ENCODE results near the gene PTTG1IP.
A peak's percentile ranks its signal among the peaks of the same experiment; 100 is the strongest.
"Not testable (repeated sequence)": the region's sequence is repeated elsewhere in the genome, so short reads cannot be mapped to it uniquely, and the experiment has no call there.

Gene PTTG1IP

GRCh38 chr21:44838951-44839350, 34.5 kb downstream of the PTTG1IP start:
- DNase-seq, result no peak

GRCh38 chr21:44838039-44838895, 35.2 kb downstream of the PTTG1IP start:
- no peak for DNase-seq

- DNase-seq, result no peak
Measured at GRCh38 chr21:44837537-44837936, 36.0 kb downstream of the PTTG1IP start.

- DNase-seq, result peak in 1 of 2 experiments; percentile 41
Measured at GRCh38 chr21:44836666-44837471, 36.6 kb downstream of the PTTG1IP start.

- no peak for DNase-seq
Measured at GRCh38 chr21:44836349-44836665, 37.2 kb downstream of the PTTG1IP start.

GRCh38 chr21:44835647-44835973, 37.9 kb downstream of the PTTG1IP start:
- no peak for DNase-seq

GRCh38 chr21:44834951-44835646, 38.4 kb downstream of the PTTG1IP start:
- no peak for DNase-seq

- DNase-seq, result no peak
Measured at GRCh38 chr21:44834231-44834950, 39.1 kb downstream of the PTTG1IP start.

- DNase-seq, result no peak
Measured at GRCh38 chr21:44833663-44834062, 39.8 kb downstream of the PTTG1IP start.

GRCh38 chr21:44832516-44833255, 40.8 kb downstream of the PTTG1IP start:
- DNase-seq, result not testable (repeated sequence)

GRCh38 chr21:44831227-44831860, 42.1 kb downstream of the PTTG1IP start:
- no peak for DNase-seq

GRCh38 chr21:44829507-44830092, 43.9 kb downstream of the PTTG1IP start:
- no peak for DNase-seq

- no peak for DNase-seq
Measured at GRCh38 chr21:44828362-44829056, 45.0 kb downstream of the PTTG1IP start.

GRCh38 chr21:44823179-44823660, 50.3 kb downstream of the PTTG1IP start:
- no peak for DNase-seq

- DNase-seq, result no peak
Measured at GRCh38 chr21:44822484-44823178, 50.9 kb downstream of the PTTG1IP start.

GRCh38 chr21:44820851-44821250, 52.6 kb downstream of the PTTG1IP start:
- no peak for DNase-seq

GRCh38 chr21:44819283-44820243, 53.9 kb downstream of the PTTG1IP start:
- DNase-seq, result no peak

- DNase-seq, result peak in 1 of 2 experiments; percentile 45
Measured at GRCh38 chr21:44818640-44819011, 54.9 kb downstream of the PTTG1IP start.
